NCI-H446 (cell line): Measurements from ENCODE around the gene PLA2G10.
"Not testable (repeated sequence)": the region's sequence is repeated elsewhere in the genome, so short reads cannot be mapped to it uniquely, and the experiment has no call there.

Experiments
- DNase-seq, 2 experiments: peaks; one replicate each; lab custom pipeline; 2025; lab: John Stamatoyannopoulos, UW

PLA2G10 gene

DNA sequence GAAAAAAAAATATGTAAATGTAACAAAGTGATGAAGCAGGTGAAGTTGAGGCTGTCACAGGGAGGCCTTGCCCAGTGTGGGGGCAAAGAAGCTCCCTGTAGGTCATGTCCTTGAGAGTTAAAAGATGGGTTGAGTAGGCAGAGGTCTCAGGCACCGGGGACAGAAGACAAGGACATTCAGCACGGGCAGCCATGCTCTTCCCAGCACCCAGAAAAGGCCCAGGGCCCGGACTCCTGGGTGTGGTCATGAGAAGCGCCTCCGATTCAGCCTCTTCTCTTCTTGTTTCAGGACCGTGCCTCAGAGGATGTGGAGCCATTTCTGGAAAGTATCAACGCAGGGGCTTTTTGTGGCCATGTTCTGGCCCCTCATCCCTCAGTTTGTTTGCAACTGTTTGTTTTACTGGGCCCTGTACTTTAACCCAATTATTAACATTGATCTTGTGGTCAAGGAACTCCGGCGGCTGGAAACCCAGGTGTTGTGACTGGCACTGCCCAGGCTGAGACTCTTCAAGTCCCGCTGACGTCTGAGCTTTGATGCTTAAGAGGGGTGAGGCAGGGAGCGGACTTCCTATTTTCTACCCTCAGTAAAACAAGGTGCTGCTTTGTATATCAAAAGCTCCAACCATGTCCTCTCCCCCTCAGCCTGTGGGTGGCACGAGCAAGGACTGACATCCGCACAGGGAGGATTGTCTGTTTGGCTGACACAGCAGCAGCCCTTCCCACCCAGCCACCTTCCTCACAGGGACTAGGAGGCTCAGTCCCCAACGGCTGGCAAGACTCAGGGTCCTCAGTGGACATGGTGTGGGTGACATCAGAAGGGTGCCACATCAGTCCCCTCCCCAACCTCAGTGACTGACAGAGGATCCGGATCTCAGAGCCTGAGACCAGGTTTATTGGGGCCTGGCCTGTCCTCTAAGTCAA lies 26.5 kb downstream of the PLA2G10 start:
- DNase-seq, result no peak

DNA sequence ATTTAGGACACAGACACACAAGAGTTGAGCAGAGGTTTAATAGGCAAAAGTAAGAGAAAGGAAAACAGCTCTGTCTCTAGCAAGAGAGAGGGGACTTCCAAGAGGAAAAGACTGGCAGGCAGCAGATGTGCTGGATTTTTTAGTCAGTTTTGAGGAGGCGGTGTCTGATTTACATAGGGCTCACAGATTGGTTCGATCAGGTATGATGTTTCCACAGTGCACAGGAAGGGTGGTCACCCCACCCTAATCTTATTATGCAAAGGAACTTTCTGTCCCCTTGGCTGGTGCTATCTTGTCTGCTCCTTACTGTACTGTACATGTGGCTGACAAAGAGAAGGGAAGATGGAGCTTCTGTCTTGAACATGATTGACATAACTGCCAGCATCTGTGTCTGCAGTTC lies 36.0 kb downstream of the PLA2G10 start:
- DNase-seq, result no peak

DNA sequence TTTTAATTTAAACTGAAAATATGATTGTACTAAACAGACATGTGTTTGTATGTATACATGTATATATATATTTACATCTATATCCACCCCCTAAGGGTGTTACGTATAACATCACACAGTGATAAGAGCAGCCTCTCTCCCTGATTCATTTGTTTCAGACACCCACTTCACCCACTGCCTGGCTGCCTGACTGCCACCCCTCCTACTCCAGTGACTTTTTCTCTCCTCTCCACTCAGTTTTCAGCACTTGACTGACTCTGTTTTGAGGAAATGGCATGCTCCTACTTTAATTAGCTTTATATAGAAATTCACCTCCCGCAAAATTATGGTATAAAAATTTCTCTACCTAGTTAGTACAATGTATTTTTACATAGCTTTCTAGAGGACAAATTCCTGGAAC lies 41.4 kb downstream of the PLA2G10 start:
- DNase-seq, result no peak

DNA sequence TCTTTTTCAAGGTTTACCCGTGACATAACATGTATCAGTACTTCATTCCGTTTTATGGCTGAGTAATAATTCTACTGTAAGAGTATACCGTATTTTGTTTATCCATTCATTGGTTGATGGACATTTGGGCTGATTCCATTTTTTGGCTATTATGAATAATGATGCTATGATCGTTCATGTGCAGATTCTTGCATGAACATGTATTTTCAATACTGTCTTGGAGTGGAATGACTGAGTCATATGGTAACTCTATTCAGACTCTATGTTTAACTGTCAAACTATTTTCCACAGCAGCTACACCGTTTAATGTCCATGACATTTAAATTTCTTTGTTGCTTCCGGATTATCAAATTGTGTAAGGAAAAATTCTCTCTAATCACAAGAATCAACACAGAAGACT lies 43.5 kb downstream of the PLA2G10 start:
- DNase-seq, result no peak

DNA sequence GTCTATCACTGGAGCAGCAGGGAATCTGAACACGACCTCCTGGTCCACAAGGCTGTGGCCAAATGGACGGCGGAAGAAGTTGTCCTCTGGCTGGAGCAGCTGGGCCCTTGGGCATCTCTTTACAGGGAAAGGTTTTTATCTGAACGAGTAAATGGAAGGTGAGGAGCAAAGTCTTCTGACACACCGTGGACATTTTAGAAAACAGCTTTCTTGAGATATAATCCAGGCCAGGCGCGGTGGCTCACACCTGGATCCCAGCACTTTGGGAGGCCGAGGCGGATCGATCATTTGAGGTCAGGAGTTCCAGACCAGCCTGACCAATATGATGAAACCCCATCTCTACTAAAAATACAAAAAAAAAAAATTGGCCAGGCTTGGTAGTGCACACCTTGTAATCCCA lies 44.3 kb downstream of the PLA2G10 start:
- no peak for DNase-seq

DNA sequence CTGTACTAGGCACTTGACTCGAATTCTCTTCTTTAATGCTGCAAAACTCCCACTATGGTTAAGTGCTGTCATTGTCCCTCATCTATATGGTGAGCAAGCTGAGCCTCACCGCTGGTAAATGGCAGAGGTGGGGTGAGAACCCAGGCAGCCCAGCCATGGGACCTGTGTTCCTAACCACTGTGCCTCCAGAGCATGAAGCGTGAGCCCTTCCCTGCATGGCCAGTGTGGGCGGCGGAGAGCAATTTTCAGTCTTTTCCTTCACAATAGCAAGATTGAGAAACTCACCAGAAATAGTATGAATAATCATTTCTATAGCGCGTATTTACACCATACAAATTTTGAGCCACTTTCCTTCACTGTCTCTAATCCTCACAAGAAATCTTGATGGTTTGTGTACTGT lies 52.2 kb downstream of the PLA2G10 start:
- DNase-seq, result no peak

DNA sequence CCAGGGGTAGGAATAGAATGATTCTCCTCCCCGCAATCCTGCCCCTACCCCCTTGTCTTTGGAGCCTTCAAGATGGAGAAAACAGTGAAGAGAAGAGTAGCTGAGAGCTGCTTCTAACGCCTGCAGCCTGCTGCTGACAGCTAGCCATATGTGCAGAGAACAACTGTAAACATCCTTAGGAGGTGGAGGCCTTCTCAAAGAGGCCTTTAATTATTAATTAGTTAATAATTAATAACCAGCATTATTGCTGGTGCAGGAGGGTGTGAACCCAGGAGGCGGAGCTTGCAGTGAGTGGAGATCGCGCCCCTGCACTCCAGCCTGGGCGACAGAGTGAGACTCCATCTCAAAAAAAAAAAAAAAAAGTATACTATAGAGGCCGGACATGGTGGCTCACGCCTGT lies 52.9 kb downstream of the PLA2G10 start:
- DNase-seq, result no peak

DNA sequence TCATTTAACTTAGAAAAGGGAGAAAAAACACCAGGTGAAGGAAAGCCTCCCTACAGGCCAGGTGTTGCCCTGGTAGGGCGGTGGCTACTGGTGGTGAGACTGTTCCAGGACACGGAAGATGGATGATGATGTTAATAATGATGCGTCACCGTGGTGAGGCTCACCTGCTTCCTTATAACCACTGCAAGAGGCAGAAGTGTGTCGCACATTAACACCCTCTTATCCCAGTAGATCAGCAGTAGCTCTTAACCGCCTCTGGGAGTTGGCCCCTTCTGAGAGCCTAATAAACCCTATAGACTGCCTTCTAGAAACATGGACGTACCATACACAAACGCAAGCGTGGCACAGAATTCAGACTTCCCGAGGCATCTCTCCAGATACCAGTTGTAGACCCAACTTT lies 53.6 kb downstream of the PLA2G10 start:
- DNase-seq, result no peak

DNA sequence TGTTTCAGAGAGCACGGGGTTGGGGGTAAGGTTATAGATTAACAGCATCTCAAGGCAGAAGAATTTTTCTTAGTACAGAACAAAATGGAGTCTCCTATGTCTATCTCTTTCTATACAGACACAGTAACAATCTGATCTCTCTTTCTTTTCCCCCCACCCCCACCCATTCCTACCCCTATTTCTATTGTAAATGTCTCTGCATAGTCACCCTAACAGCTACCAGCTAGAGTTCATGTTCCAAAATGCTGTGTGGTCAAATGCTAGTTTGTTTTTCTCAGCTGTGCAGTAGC lies 57.2 kb downstream of the PLA2G10 start:
- not testable (repeated sequence) for DNase-seq

DNA sequence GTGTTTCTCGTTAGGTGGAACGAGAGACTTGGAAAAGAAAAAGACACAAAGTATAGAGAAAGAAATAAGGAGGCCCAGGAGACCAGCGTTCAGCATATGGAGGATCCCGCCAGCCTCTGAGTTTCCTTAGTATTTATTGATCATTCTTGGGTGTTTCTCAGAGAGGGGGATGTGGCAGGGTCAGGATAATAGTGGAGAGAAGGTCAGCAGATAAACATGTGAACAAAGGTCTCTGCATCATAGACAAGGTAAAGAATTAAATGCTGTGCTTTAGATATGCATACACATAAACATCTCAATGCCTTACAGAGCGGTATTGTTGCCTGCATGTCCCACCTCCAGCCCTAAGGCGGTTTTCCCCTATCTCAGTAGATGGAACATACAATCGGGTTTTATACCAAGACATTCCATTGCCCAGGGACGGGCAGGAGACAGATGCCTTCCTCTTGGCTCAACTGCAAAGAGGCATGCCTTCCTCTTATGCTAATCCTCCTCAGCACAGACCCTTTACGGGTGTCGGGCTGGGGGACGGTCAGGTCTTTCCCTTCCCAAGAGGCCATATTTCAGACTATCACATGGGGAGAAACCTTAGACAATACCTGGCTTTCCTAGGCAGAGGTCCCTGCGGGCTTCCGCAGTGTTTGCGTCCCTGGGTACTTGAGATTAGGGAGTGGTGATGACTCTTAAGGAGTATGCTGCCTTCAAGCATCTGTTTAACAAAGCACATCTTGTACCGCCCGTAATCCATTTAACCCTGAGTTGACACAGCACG lies 57.7 kb downstream of the PLA2G10 start:
- DNase-seq, result not testable (repeated sequence)

DNA sequence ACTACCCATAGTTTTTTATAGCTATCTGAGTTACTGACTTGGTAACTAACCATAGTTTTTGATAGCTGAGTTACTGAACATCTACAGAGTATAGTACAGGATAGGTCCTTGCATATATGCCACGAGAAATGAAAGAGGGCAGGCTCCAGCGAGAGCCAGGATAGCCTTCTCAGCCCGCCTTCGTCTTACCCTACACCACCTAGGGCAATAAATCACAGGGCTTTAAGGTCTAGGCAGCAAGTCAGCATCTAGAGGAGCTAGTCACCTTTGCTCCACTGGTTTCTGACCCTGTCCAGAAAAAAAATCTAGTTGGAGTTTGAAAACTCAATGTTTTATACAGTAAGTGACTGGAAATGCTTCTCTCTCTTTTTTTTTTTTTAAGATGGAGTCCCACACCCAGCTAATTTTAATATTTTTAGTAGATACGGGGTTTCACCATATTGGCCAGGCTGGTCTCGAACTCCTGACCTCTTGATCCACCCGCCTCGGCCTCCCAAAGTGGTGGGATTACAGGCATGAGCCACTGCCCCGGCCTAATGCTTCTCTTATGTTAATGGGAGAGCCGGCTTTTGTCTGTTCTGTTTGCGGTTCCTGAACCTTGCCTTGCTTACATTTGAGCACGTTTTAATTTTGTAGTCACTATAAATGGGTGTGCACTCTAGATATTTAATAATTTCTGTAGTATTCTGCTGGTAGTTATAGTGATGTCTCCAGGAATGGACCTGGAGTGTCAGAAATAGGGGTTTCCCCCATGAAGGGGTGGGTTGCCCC lies 58.5 kb downstream of the PLA2G10 start:
- no peak for DNase-seq

DNA sequence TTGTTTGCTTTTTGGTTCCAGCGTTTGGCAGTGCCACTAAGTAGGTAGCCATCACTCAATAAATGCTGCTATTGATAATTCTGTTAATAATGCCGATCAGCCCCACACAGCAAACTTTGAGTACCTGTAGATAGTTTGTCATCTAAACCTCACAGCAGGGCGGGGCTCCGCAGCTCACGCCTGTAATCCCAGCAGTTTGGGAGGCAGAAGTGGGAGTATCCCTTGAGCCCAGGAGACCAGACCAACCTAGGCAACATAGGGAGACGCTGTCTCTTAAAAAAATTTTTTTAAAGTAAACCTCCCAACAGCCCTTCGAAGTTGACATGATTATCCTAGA lies 59.8 kb downstream of the PLA2G10 start:
- DNase-seq, result no peak

DNA sequence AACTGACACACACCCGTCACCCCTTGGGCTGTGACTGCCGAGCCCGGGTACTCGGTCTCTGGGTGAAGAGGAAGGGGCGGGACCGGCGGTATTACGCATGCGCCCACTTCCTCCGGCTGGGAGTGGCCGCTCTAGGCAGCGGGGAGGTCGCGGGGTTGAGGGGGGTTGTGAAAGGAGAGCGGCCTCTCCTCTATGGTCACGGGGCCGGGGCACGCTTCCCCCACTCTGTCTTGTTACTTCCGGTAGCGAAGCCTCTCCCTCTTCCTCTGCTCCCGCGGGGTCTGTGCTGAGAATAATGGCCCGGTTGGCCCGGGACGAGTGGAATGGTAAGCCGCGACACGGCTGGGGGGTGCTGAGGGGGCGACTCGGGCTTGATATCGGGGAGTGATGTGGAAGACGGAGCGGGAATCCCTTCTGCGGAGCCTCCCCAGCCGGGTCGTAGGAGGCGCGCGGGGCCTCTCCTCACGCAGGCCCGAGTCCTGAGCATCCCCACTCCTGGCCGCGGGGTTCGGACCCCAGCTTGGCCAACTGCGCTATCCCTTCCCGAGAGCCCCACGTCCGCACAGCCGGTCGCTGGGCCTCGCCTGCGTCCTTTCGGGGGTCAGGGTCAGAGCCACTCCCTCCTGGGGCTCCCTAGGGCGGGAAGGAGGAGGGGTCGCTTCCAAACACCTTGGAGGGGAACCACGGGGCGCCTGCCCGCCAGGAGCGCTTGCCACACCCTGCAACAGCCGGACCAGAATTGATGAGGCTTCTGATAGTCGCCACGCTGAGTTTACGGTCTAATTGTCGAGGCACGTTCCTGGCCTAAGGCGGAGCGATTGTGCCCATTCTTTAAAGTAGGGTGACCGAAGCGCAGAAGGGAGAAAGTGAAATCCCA lies 61.2 kb downstream of the PLA2G10 start, which contains the start of gene BFAR:
Gene BFAR, plus strand, starts transcription at position 259 of the 877 bp plus-strand sequence. CDS start 11,396 bp downstream, outside the sequence.
- peak; percentile 96 for DNase-seq

DNA sequence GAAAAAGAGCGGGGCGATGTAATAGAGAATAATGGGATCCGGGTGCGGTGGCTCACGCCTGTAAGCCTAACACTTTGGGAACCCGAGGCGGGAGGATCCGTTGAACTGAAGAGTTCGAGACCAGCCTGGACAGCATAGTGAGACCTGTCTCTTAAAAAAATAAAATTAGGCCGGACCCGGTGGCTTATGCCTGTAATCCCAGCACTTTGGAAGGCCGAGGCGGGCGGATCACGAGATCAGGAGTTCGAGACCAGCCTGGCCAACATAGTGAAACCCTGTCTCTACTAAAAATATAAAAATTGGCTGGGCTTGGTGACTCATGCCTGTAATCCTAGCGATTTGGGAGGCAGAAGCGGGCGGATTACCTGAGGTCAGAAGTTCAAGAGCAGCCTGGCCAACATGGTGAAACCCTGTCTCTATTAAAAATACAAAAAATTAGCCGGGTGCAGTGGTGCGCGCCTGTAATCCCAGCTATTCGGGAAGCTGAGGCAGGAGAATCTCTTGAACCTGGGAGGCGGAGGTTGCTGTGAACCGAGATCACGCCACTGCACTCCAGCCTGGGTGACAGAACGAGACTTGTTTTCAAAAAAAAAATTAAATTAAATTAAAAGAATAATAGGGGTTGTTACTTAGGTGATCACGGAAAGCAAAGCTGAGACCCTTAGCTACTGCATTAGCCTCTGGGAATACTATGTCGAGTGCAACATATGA lies 63.3 kb downstream of the PLA2G10 start:
- DNase-seq, result not testable (repeated sequence)

DNA sequence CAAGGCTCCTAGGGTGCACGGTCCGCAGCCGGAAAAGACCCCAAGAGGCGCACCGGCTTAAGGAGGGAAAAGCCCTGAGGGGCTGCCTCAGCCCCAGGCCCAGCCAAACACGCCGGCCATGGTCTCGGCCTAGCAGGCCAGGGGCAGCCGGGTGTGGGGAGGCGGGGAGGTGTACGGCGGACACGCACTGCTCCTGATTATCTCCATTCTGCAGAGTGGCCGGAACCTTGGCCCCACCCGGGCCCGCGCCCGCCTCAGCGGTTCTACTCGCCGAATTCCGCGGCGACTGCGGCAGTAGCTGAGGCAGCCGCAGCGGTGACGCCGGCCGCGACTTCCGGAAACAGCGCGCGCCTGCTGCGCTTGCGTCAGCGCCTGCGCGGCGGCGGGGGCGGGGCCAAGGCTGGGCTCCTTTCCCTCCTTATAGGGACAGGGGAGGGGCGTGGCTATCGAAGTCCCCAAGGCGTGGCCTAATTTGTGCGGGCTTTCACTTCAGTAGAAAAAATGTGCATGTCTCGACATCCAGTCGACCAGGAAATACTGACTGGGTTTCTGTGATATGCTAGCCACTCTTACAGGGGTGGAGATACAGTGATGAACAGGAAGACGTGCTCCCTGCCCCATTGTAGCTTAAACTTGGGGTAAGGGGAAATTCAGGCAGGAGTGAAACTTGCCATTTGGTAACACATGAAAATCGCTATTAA lies 64.0 kb downstream of the PLA2G10 start, which contains the start of gene PARN:
Gene PARN, minus strand, starts transcription at position 342 of the 701 bp plus-strand sequence. Its CDS starts 135 bp downstream, at position 207.
- DNase-seq, result peak; percentile 89 to 96

DNA sequence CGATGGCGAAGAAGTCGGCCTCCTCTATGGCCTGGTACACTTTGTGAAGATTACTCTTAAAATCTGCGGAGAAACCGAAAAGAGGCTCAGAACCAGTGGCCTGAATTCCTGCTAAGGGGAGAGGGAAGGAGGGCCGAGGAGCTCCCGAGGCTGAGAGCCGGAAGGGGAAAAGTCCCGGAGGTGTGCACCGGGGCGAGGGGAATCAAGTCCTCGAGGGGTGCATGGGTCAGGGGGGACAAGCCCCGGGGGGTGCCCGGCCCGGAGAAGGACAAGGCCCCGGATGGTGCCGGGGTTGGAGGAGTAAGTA lies 64.5 kb downstream of the PLA2G10 start:
- no peak for DNase-seq

DNA sequence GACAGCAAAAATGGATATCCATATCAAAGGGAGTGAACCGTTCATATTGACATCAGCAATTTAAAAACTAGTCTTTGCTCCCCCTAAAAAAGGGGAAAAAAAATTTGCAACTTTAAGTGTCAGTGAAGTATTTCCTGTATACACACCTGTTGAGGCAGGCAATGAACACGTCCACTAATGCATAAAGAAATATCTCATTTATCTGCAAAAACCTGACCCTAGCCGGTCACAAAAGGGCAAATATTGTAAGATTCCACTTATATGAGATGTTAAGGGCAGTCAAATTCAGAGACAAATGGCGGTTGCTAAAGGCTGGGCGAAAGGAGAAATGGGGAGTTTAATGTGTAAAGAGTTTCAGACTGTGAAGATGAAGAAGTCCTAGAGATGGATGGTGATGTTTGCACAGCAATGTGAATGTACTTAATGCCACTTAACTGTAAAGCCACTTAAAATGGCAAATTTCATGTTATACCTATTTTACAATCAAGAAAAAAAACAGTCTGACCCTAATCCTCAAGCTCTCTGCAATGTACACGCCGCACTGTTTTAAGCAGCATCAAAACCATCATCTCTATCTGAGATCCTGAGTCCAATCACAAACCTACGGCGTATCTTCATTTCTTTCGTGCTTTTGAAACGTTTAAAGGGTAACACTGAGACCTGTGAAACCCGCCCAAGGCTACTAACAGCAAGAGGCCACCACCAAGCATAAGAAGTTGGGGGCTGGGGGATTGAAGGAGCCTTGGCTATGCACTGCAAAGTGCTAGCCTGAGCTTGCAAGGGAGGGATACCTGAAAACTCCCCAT lies 65.1 kb downstream of the PLA2G10 start:
- no peak for DNase-seq

DNA sequence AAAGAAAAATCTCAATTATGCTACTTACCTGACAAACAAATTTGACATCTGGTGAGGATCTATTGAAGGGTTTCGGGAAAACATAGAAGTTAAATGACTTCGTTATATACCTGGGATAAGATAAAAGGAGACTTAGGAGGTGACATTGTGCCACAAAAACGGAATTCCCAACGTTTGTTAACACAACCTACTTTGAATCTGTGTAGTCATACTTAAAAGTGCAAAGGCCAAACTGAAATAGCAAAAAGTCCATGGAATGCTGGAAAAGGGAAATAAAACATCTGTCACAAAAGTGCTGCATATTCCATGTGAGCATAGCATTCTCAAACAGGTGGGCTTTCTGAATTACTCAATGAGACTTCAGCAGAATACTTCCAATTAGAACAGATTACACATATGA lies 67.0 kb downstream of the PLA2G10 start:
- DNase-seq, result no peak
